Right hindlimb (tissue), 1 donor: Measurements from ENCODE around the gene USP6.
"Not testable (repeated sequence)": the region's sequence is repeated elsewhere in the genome, so short reads cannot be mapped to it uniquely, and the experiment has no call there.

Experiments used
- DNase-seq: peaks from one replicate; pipeline ENCODE4 v3.0.0-alpha.2; 2018

The USP6 gene

DNA sequence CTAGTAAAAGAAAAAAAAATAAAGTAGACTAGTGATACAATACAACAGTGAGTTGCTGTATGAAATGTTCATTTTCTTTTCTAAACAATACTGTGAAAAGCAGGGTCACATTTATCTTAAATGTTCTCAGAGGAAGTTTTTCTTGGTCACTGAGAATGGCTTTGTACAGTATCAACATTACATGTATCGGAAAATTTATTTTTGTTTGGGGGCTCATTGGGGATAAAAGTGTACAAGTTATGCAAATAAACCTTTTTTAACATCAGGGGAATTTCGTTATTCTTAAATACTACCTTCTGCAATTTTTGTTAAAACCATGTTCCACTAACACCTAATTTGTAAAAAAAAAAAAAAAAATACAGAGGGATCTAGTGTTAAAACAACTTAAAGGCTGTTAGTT, 84.5 kb downstream of the USP6 start:
- no peak for DNase-seq

DNA sequence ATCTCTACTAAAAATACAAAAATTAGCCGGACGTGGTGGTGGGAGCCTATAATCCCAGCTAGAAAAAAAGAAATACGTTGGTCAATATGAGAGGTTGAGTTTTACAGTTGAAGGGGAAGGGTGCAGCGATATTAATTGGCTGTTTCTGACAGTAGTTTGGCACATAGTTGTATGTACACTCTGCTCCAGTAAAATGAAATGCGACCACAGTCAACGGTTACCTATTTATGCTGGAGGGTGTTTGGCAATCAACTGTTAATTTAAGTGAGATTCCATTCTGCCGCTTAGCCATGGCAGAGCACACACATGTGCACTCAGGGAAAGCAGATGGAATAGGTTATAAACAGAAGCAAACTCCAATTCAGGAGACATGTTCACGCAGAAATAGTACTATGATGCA, 85.2 kb downstream of the USP6 start:
- DNase-seq: no peak

DNA sequence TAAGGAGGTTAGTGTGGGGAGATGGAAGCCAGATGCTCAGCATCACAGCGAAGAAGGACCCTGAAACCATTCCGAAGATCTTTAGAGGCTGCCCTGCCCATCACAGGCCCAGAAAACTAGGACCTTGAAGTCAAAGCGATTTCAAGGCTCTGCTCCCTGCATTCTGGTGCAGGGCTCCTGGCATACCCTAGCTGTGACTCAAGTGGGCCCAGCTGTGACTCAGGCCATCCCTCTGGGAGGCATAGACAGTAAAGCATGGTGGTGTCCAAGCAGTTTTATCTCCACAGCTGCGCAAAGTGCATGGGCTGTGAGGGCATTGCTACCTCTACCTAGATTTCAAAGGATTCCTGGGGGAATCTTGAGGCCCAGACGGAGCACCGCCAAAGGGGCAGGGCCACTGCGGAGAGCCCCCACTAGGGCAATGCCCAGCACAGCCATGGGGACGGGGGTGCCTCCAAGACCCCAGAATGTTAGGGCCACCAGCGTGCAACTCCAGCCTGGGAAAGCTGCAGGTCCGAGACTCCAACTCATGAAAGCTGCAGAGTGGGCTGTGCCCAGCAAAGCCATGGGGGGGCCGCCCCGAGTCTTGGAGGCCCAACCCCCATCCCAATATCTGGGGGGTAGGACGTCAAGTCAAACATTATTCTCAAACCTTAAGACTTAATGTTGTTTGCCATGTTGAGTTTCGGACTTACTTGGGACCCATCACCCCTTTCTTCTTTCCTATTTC, 87.5 kb downstream of the USP6 start:
- no peak for DNase-seq

DNA sequence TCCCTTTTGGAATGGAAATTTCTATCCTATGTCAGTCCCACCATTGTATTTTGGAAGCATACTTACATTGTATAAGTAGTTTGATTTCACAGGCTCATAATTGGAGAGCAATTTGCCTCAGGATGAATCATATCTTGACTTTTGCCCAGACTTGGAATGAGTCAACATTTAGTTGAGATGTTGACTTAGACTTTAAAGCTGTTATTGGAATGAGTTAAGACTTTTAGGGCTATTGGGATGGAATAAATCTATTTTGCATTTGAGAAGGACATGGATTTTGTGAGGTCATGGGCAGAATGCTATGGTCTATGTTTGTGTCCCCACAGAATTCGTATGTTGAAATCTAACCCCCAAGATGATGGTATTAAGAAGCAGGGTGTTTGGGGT, 88.1 kb downstream of the USP6 start:
- no peak for DNase-seq

DNA sequence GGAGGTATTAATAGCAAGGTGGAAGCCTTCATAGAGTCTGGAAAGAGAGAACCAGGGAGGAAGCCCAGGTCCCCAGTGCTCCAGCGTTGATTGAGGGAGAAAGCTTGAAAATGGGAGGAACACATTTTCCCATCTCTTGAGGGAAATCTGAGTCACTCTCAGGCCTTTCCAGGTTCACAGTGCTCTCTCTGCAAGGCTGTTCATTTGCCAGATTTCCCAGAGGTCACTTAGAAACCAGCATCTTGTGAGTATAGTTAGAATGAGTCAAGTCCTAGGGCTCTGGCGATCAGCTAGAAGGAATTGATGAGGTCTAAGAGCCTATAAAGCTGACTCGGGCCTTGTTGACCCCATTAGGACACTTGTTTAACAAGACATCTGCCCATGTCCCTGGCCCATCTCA, 93.6 kb downstream of the USP6 start:
- no peak for DNase-seq

DNA sequence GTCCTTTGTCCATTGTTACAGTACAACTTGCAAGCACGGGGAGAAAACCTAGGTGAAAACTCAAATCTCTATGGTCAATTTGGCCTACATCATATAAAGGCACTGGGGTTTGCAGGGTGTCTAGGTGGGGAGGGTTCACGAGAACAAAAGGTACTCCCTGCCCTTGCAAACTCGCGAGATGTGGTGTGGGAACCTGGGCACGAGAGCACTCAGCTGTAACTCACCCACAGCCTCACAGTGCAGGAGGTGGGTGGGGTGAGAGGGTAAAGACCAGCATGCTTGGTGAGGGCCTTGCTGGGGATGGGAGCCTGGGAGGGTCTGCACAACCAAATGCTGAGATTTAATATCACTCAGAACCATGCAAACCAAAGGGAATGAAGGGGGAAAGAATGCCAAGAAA, 94.3 kb downstream of the USP6 start:
- no peak for DNase-seq

DNA sequence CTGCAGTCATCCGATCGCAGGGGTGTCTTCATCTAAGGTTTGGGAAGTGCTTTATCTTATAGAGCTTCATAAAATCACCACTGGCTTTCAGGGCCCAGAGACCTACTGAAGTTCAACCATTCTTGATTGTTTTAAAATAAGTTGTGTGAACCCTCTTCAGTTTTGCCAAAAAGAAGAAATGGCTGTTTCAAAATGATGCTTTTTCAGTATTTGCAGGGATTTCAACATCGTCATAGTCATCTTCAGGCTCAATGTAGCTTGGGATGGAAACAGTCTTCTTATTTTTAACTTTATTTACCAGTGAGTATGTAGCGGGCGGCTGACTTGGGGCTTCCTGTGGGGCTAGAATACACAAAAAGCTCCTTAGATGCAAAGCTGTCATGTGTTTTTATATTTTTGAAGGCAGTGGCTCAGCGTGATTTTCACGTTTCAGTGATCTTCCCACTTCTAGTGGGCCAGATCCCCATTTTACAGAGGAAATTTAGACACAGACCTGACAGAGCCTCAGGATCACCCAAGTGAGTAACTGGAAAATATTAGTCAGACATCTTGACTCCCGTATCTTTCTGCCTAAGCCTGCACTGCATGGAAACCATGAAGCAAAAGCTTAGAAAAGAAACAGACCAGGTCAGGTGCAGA, 94.9 kb downstream of the USP6 start:
- no peak for DNase-seq

DNA sequence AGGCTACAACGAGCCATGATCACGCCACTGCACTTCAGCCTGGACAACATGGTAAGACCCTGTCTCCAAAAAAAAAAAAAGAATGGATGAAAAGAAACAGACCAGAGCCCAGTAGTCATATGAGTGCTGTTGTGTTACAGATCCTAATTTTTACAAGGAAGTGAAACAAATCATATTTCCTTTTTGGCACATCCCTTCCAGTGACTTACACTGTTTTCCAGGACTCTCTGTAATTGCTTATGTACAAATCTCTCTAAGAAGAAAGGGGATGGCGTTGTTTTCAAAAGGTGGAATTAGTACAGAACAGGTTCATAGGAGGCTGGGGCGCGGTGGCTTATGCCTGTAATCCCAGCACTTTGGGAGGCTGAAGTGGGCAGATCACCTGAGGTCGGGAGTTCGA, 95.6 kb downstream of the USP6 start:
- no peak for DNase-seq

DNA sequence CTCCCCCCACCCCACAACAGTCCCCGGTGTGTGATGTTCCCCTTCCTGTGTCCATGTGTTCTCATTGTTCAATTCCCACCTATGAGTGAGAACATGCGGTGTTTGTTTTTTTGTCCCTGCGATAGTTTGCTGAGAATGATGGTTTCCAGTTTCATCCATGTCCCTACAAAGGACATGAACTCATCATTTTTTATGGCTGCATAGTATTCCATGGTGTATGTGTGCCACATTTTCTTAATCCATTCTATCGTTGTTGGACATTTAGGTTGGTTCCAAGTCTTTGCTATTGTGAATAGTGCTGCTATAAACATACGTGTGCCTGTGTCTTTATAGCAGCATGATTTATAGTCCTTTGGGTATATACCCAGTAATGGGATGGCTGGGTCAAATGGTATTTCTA, 101.7 kb downstream of the USP6 start:
- not testable (repeated sequence) for DNase-seq

DNA sequence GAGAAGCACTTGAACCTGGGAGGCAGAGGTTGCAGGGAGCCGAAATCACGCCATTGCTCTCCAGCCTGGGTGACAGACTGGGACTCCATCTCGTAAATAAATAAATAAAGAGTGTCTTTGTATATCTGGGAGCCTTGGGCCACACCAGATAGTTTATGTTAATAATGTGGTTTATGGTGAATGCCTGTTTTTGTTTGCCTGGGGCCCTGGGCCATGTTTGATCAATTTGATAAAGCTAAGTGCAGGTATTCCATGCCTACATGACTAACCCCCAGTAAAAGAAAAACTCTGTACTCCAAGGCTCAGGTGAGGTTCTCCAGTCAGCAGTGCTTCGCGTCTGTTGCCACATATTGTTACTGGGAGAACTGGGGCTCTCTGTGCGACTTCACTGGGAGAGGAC, 103.7 kb downstream of the USP6 start:
- no peak for DNase-seq

DNA sequence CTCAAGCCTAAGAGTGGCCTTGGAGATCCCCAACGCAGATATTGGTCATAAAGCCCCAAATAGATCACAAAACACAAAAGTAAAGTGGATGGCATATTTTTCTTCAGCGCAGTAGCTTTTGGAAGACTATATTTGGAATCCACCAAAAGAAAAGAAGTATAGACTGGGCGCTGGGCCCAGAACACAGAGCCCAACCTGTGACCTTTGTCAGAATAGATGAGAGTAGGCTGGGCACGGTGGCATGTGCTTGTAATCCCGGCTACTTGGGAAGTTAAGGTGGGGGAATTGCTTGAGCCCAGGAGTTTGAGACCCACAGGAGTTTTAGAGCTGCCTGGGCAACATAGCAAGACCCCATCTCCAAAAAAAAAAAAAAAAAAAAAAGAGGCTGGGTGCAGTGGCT, 104.2 kb downstream of the USP6 start:
- DNase-seq: no peak

DNA sequence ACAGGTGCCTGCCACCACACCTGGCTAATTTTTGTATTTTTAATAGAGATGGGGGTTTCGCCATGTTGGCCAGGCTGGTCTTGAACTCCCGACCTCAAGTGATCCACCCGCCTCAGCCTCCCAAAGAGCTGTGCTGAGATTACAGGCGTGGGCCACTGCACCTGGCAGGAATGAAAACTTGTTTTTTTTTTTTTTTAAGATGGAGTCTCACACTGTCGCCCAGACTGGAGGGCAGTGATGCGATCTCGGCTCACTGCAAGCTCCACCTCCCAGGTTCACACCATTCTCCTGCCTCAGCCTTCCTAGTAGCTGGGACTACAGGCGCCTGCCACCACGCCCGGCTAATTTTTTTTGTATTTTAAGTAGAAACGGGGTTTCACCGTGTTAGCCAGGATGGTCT, 106.1 kb downstream of the USP6 start:
- not testable (repeated sequence) for DNase-seq
